Coronary artery (tissue), 2 donors: Measurements from ENCODE around the gene FAM111B.
"Not testable (repeated sequence)": the region's sequence is repeated elsewhere in the genome, so short reads cannot be mapped to it uniquely, and the experiment has no call there.

Experiments
- DNase-seq: peaks from one replicate; pipeline ENCODE4 v3.0.0-alpha.2; 2017; ENCODE audit warnings: low spot score
- H3K27ac ChIP-seq, 2 donors: fragments of 200-600 bp; sonication (generic); one replicate each; pipeline ENCODE4 v1.5.1; 2016 to 2019
- H3K4me3 ChIP-seq: fragments of 200-600 bp; sonication (generic); 2 replicates; pipeline ENCODE4 v1.5.1; 2016; ENCODE audit warnings: mild to moderate bottlenecking, moderate library complexity
- CTCF ChIP-seq: fragments of 200-600 bp; sonication (generic); IDR thresholded peaks from one replicate; pipeline ENCODE4 v1.5.1; 2019; ENCODE audit warnings: antibody characterized with exemption

Gene FAM111B

GRCh38 chr11:59119826-59120225 lies 12.8 kb downstream of the FAM111B start:
- no peak overlapping the region for H3K4me3 ChIP-seq
- no peak for DNase-seq
- no peak for TF ChIP-seq CTCF
- no peak overlapping the region for H3K27ac ChIP-seq

- TF ChIP-seq CTCF, result peak; percentile 91
- H3K27ac ChIP-seq, result no peak overlapping the region
- peak overlapping the region; percentile 49 for H3K4me3 ChIP-seq
- peak; percentile 79 for DNase-seq
Observed at GRCh38 chr11:59135648-59136461, 28.8 kb downstream of the FAM111B start.

- DNase-seq, H3K27ac ChIP-seq, H3K4me3 ChIP-seq: not testable (repeated sequence)
Observed at GRCh38 chr11:59136551-59136950, 29.5 kb downstream of the FAM111B start.

GRCh38 chr11:59137190-59137589 lies 30.2 kb downstream of the FAM111B start:
- Histone ChIP-seq H3K27ac (no peak overlapping the region), H3K4me3 (no peak overlapping the region)
- TF ChIP-seq CTCF, result no peak
- DNase-seq, result no peak

- Histone ChIP-seq H3K4me3 (no peak overlapping the region), H3K27ac (no peak overlapping the region)
- TF ChIP-seq CTCF, result no peak
- no peak for DNase-seq
Observed at GRCh38 chr11:59138643-59139042, 31.6 kb downstream of the FAM111B start.

- H3K4me3 ChIP-seq, result no peak overlapping the region
- no peak overlapping the region for H3K27ac ChIP-seq
- no peak for TF ChIP-seq CTCF
- no peak for DNase-seq
Observed at GRCh38 chr11:59141191-59141590, 34.2 kb downstream of the FAM111B start.

GRCh38 chr11:59141673-59142460 lies 34.8 kb downstream of the FAM111B start:
- TF ChIP-seq CTCF, result no peak
- Histone ChIP-seq H3K4me3 (peak overlapping the region; percentile 89), H3K27ac (peak overlapping the region; percentile 88 to 96)
- DNase-seq, result no peak
